HCT116 (cell line): ENCODE data around the gene FAM171A1. TPM values are rescaled to one million over a fixed set of nuclear protein-coding genes. Genes with fewer than 3 reads are reported as not detected.

ENCODE experiments used
- ATAC-seq: fragments of 200-7000 bp; cut with Tn5 transposase; 2 replicates; pipeline ENCODE4 v1.9.1; 2020; ENCODE audit warnings: mild to moderate bottlenecking, moderate library complexity
- BruUV-seq: library from RNA; stranded (reverse); fragments of 400-500 nt; replicated peaks from 2 replicates; lab custom pipeline; 2021; lab: Mats Ljungman, UMichigan
- CTCF ChIA-PET: fragments of 300-600 bp; sonication (Branson Sonifier 250); formaldehyde crosslinking; loops from one replicate; lab custom pipeline; 2021; ENCODE audit warnings: antibody characterized with exemption; lab: Charles Lee
- POLR2A ChIA-PET: fragments of 300-600, 350-600 bp; sonication (Branson Sonifier 250); formaldehyde crosslinking; loops from one replicate; lab custom pipeline; 2021; ENCODE audit warnings: antibody characterized with exemption; lab: Charles Lee
- RAD21 ChIA-PET, 2 experiments: fragments of 300-600 bp; sonication (Branson Sonifier 250); formaldehyde crosslinking; loops; one replicate each; lab custom pipeline; 2023; ENCODE audit warnings: low total read pairs in 2 of 2; ENCODE audit not compliant: uncharacterized antibody in 2 of 2, unreplicated experiment in 2 of 2, low non-redundant PET in 1 of 2; lab: Charles Lee
- DNase-seq: peaks from one replicate; pipeline ENCODE4 v3.0.0-alpha.2; 2010; ENCODE audit warnings: low read depth, low spot score
- H2AFZ ChIP-seq: fragments of 200-600 bp; shearing (Covaris generic), sonication (generic); 2 replicates; pipeline ENCODE4 v1.6.1; 2017; ENCODE audit warnings: low read depth, mixed run types, mixed read lengths, antibody characterized with exemption, low read length; ENCODE audit not compliant: poor library complexity, severe bottlenecking
- H3K27ac ChIP-seq: 2 replicates; pipeline ENCODE4 v1.5.1; 2012; ENCODE audit warnings: low read depth, low read length
- H3K27me3 ChIP-seq: fragments of 200-600 bp; sonication (generic); 2 replicates; pipeline ENCODE4 v1.6.1; 2016; ENCODE audit warnings: mixed run types, low read length, mixed read lengths; ENCODE audit not compliant: insufficient read depth
- H3K36me3 ChIP-seq, 2 experiments: fragments of 200-500 bp in 1 of 2; fragments of 200-600 bp in 1 of 2; sonication (Bioruptor generic) in 1 of 2; sonication (generic) in 1 of 2; 2 replicates each; pipeline versions ENCODE4 v1.5.1 to v1.6.1; 2014 to 2016; ENCODE audit warnings: low read length in 2 of 2, inconsistent platforms in 1 of 2, mixed read lengths in 1 of 2, mixed run types in 1 of 2; ENCODE audit not compliant: insufficient read depth in 2 of 2, control insufficient read depth in 1 of 2
- H3K4me1 ChIP-seq, 2 experiments: fragments of 200-600 bp in 1 of 2; sonication (generic) in 1 of 2; 2 replicates each; pipeline versions ENCODE4 v1.5.1 to v1.6.1; 2012 to 2017; ENCODE audit warnings: low read length in 2 of 2, inconsistent platforms in 1 of 2, mild to moderate bottlenecking in 1 of 2, mixed read lengths in 1 of 2, mixed run types in 1 of 2, moderate library complexity in 1 of 2; ENCODE audit not compliant: insufficient read depth in 2 of 2, control insufficient read depth in 1 of 2
- H3K4me2 ChIP-seq: fragments of 200-600 bp; sonication (generic); 2 replicates; pipeline ENCODE4 v1.6.1; 2017; ENCODE audit warnings: mixed run types, low read length, mixed read lengths
- H3K4me3 ChIP-seq, 2 experiments: fragments of 200-600 bp in 1 of 2; sonication (generic) in 1 of 2; replicated peaks in 1 of 2; 2 replicates each; pipeline ENCODE4 v1.5.1; 2011 to 2016; ENCODE audit warnings: low read length in 2 of 2, control low read depth in 1 of 2, low read depth in 1 of 2, mild to moderate bottlenecking in 1 of 2, mixed read lengths in 1 of 2, mixed run types in 1 of 2
- H3K79me2 ChIP-seq: fragments of 200-600 bp; sonication (generic); 2 replicates; pipeline ENCODE4 v1.6.1; 2017; ENCODE audit warnings: mild to moderate bottlenecking, mixed run types, low read length, moderate library complexity, mixed read lengths; ENCODE audit not compliant: insufficient read depth
- H3K9ac ChIP-seq: fragments of 200-600 bp; sonication (generic); 2 replicates; pipeline ENCODE4 v1.6.1; 2016; ENCODE audit warnings: low read length, mixed read lengths
- H3K9me2 ChIP-seq: fragments of 200-600 bp; sonication (generic), shearing (Covaris generic); 2 replicates; pipeline ENCODE4 v1.6.1; 2017; ENCODE audit warnings: mixed run types, mild to moderate bottlenecking, moderate library complexity; ENCODE audit not compliant: insufficient read depth
- H3K9me3 ChIP-seq, 2 experiments: fragments of 200-500 bp in 1 of 2; fragments of 200-600 bp in 1 of 2; sonication (Bioruptor generic) in 1 of 2; sonication (generic) in 1 of 2; 2 replicates each; pipeline ENCODE4 v1.6.1; 2014 to 2017; ENCODE audit warnings: low read length in 2 of 2, mixed read lengths in 2 of 2, inconsistent platforms in 1 of 2, low read depth in 1 of 2, mild to moderate bottlenecking in 1 of 2, mixed run types in 1 of 2, moderate library complexity in 1 of 2; ENCODE audit not compliant: control insufficient read depth in 1 of 2, insufficient read depth in 1 of 2
- H4K20me1 ChIP-seq: fragments of 200-600 bp; sonication (generic), shearing (Covaris generic); 2 replicates; pipeline ENCODE4 v1.6.1; 2017; ENCODE audit warnings: mixed run types, mild to moderate bottlenecking, moderate library complexity; ENCODE audit not compliant: insufficient read depth
- ATF3 ChIP-seq: IDR thresholded peaks from 2 replicates; pipeline ENCODE4 v1.6.1; 2012
- CBX3 ChIP-seq: IDR thresholded peaks from 2 replicates; pipeline ENCODE4 v1.6.1; 2012; ENCODE audit warnings: low read depth
- CEBPB ChIP-seq: IDR thresholded peaks from 2 replicates; pipeline ENCODE4 v1.6.1; 2012; ENCODE audit warnings: low read depth
- CTCF ChIP-seq, 3 experiments: fragments of 200-600 bp in 1 of 3; sonication (generic) in 1 of 3; IDR thresholded peaks in 2 of 3; conservative IDR thresholded peaks in 1 of 3; 2 replicates each; pipeline ENCODE4 v1.5.1; 2012 to 2017; ENCODE audit warnings: low read depth in 2 of 3, low read length in 2 of 3, antibody characterized with exemption in 1 of 3, borderline replicate concordance in 1 of 3, control low read depth in 1 of 3, mild to moderate bottlenecking in 1 of 3, mixed read lengths in 1 of 3, mixed run types in 1 of 3, moderate library complexity in 1 of 3; ENCODE audit not compliant: insufficient read depth in 1 of 3
- ELF1 ChIP-seq: IDR thresholded peaks from 2 replicates; pipeline ENCODE4 v1.6.1; 2012; ENCODE audit warnings: low read depth, borderline replicate concordance
- EZH2phosphoT487 ChIP-seq: fragments of 200-600 bp; IDR thresholded peaks from 2 replicates; pipeline ENCODE4 v1.6.1; 2018; ENCODE audit warnings: antibody characterized with exemption, borderline replicate concordance
- FOSL1 ChIP-seq: IDR thresholded peaks from 2 replicates; pipeline ENCODE4 v1.6.1; 2012; ENCODE audit warnings: low read depth
- JUND ChIP-seq: IDR thresholded peaks from 2 replicates; pipeline ENCODE4 v1.6.1; 2012
- MAX ChIP-seq: IDR thresholded peaks from 2 replicates; pipeline ENCODE4 v1.6.1; 2012
- POLR2A ChIP-seq: IDR thresholded peaks from 2 replicates; pipeline ENCODE4 v1.7.0; 2011; ENCODE audit warnings: borderline replicate concordance; ENCODE audit not compliant: insufficient read depth, insufficient read length; ENCODE audit errors: extremely low read depth
- POLR2AphosphoS5 ChIP-seq: IDR thresholded peaks from 2 replicates; pipeline ENCODE4 v1.6.1; 2011; ENCODE audit warnings: mild to moderate bottlenecking, low read depth, low read length, moderate library complexity
- RAD21 ChIP-seq: IDR thresholded peaks from 2 replicates; pipeline ENCODE4 v1.6.1; 2012; ENCODE audit warnings: low read depth, mild to moderate bottlenecking
- SP1 ChIP-seq: IDR thresholded peaks from 2 replicates; pipeline ENCODE4 v1.6.1; 2012; ENCODE audit warnings: low read depth
- SRF ChIP-seq: IDR thresholded peaks from 2 replicates; pipeline ENCODE4 v1.6.1; 2012; ENCODE audit warnings: low read depth
- TCF7L2 ChIP-seq: IDR thresholded peaks from 2 replicates; pipeline ENCODE4 v1.7.0; 2011; ENCODE audit warnings: borderline replicate concordance, inconsistent platforms; ENCODE audit not compliant: insufficient read depth, insufficient read length; ENCODE audit errors: extremely low read depth
- ZBTB33 ChIP-seq: IDR thresholded peaks from 2 replicates; pipeline ENCODE4 v1.6.1; 2011; ENCODE audit warnings: mild to moderate bottlenecking, low read length, moderate library complexity; ENCODE audit not compliant: insufficient replicate concordance; ENCODE audit errors: extremely low read depth
- ZFX ChIP-seq: fragments of 450-650 bp; IDR thresholded peaks from 2 replicates; pipeline ENCODE4 v1.6.1; 2017
- ZNF274 ChIP-seq: fragments of 200-500 bp; sonication (Bioruptor generic); IDR thresholded peaks from 2 replicates; pipeline ENCODE4 v1.6.1; 2014; ENCODE audit warnings: mild to moderate bottlenecking, low read depth, low read length, inconsistent platforms
- intact Hi-C: fragments of 100-400 bp; cut with micrococcal nuclease; formaldehyde crosslinking; loops from 2 replicates; pipeline ENCODE4 v1.10.0; 2022
- total RNA-seq: library from RNA; stranded (reverse); gene quantifications from one replicate; pipeline ENCODE4 v1.2.1, GENCODE V29; 2021; ENCODE audit not compliant: unreplicated experiment

The FAM171A1 gene
- total RNA-seq, 1 experiment from 2014 or later, result 32.5 TPM

- Histone ChIP-seq H3K27ac (no peak overlapping the region), H4K20me1 (no peaks in the 10 kb centered on the region), H3K27me3 (no peaks in the 10 kb centered on the region), H3K4me1 (no peaks in the 10 kb centered on the region), H2AFZ (no peak overlapping the region), H3K4me2 (no peak overlapping the region), H3K36me3 (no peaks in the 10 kb centered on the region), H3K9ac (no peak overlapping the region), H3K79me2 (no peaks in the 10 kb centered on the region)
- DNase-seq (no peak), ATAC-seq (no peak)
- intact Hi-C loops, result no loop called here
- TF ChIP-seq RAD21 (no peak), ZFX (no peak), CTCF (IDR thresholded peaks at IDR 0.05 in 2 of 3, conservative IDR thresholded peaks at IDR 0.05 in 1 of 3; ENCODE audit: borderline replicate concordance in 1 of 3, insufficient read depth in 1 of 3, low read depth in 2 of 3, low read length in 2 of 3) (no peak), CBX3 (no peak), POLR2AphosphoS5 (no peak), ATF3 (no peak), MAX (no peak), JUND (no peak), SRF (no peak), SP1 (no peak), ZBTB33 (no peak), CEBPB (no peak), TCF7L2 (no peak), POLR2A (no peak), ELF1 (no peak), FOSL1 (no peak), EZH2phosphoT487 (no peak), ZNF274 (no peak)
- TF ChIP-seq, all 23 proteins: peak for 0
- no TSS peak for BruUV-seq
- RAD21 ChIA-PET, result no interaction called here
- POLR2A ChIA-PET, result no interaction called here
- H3K9me3 ChIP-seq, result no peaks in the 10 kb centered on the region
- H3K4me3 ChIP-seq, result no peak overlapping the region
- H3K9me2 ChIP-seq, result no peaks in the 10 kb centered on the region
- CTCF ChIA-PET, result no interaction called here
These were observed 187.2 kb downstream of the FAM171A1 start for GRCh38 chr10:15183689-15184481.
